ENCODE results near the gene PRKN. TPM values are rescaled to one million over a fixed set of nuclear protein-coding genes. Genes with fewer than 3 reads are reported as not detected.

Gene PRKN
- total RNA-seq, 4 donors from 2014 or later, result 4.4 to 669 (median 10.5) TPM

DNA sequence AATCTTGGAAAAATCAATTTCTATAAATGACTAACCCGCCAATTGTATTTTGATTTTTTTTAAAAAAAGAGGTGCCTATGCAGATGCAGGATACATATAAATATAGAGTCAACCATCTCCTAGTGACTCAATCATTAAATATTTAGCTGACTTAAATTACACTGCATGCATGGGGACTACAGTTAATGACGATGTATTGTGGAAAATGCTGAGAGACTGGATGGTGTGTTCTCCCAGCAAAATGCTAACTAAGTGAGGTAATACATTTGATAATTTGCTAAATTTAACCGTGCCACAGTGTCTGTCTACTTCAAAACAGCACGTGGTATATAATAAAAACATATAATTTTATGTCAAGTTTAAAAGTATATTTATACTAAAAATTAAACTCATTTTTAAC is 341.6 kb downstream of the PRKN start:
- H3K27ac ChIP-seq, result no peak overlapping the region
- no peaks in the 10 kb centered on the region for H3K4me1 ChIP-seq
- H3K4me3 ChIP-seq, result no peak overlapping the region
- no peaks in the 10 kb centered on the region for H3K27me3 ChIP-seq
- H3K36me3 ChIP-seq, result no peaks in the 10 kb centered on the region
- TF ChIP-seq, protein P1, sequence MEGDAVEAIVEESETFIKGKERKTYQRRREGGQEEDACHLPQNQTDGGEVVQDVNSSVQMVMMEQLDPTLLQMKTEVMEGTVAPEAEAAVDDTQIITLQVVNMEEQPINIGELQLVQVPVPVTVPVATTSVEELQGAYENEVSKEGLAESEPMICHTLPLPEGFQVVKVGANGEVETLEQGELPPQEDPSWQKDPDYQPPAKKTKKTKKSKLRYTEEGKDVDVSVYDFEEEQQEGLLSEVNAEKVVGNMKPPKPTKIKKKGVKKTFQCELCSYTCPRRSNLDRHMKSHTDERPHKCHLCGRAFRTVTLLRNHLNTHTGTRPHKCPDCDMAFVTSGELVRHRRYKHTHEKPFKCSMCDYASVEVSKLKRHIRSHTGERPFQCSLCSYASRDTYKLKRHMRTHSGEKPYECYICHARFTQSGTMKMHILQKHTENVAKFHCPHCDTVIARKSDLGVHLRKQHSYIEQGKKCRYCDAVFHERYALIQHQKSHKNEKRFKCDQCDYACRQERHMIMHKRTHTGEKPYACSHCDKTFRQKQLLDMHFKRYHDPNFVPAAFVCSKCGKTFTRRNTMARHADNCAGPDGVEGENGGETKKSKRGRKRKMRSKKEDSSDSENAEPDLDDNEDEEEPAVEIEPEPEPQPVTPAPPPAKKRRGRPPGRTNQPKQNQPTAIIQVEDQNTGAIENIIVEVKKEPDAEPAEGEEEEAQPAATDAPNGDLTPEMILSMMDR (IDR thresholded peaks at IDR 0.05), result no peak
- no peak for TF ChIP-seq POLR2A (IDR thresholded peaks at IDR 0.05)
- no peak for DNase-seq
- no peaks in the 10 kb centered on the region for H3K9me3 ChIP-seq

DNA sequence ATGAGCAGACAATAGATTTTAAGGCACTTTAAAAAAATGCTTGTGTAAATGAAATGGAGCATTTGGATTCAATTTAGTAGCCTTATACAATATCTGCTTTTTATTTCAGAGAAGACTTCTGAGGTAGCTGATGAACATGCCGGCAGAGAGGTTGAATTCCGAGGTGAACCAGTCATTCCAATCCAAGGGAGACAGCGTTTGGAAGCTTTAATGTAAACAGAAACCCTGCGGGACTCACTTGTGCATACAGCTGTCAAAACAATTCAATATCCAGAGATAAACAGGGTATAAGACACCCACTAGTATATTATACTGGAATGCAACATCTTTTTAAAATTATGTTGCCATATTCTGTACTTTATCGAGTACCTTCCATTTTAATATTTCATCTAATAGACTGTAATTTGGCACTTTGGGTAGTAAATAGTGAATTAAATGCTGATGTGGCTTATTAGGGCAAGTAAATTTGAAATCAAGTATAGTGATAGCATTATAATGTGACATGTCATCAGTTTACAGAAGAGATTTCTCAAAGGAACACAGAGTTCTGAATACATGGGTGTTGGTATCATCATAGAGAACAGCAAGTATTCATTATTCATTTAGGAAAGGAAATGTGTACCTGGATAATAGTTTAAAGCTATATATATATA is 347.7 kb downstream of the PRKN start:
- TF ChIP-seq POLR2A (IDR thresholded peaks at IDR 0.05), result no peak
- TF ChIP-seq, protein P1 (IDR thresholded peaks at IDR 0.05), result no peak
- Histone ChIP-seq H3K4me1 (no peaks in the 10 kb centered on the region), H3K4me3 (no peak overlapping the region), H3K27ac (no peak overlapping the region), H3K9me3 (no peaks in the 10 kb centered on the region), H3K27me3 (no peaks in the 10 kb centered on the region), H3K36me3 (no peaks in the 10 kb centered on the region)
- no peak for DNase-seq

DNA sequence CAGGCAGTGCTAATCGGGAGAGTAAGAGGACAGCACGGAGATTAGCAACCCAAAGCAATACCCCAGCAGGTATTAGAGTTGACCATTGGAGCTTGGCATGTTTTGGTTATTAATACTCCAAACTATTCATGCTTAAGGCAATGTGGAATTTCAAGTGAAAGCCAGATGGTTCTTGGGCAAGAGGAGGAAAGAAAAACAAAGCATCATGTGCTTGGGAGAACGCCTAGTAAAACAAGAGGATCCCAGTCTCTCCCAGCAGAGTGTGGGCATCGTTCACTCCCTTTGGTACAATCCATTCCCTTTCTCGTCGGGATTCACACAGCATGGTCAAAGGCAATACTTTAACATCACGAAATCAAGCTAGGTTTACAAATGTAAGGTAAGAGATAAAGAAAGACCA is 349.8 kb downstream of the PRKN start:
- Histone ChIP-seq H3K27me3 (no peaks in the 10 kb centered on the region), H3K4me3 (no peak overlapping the region), H3K27ac (no peak overlapping the region), H3K36me3 (no peaks in the 10 kb centered on the region), H3K9me3 (no peaks in the 10 kb centered on the region), H3K4me1 (no peaks in the 10 kb centered on the region)
- no peak for DNase-seq
- no peak for TF ChIP-seq POLR2A (IDR thresholded peaks at IDR 0.05)
- TF ChIP-seq, protein P1 (IDR thresholded peaks at IDR 0.05), result no peak

DNA sequence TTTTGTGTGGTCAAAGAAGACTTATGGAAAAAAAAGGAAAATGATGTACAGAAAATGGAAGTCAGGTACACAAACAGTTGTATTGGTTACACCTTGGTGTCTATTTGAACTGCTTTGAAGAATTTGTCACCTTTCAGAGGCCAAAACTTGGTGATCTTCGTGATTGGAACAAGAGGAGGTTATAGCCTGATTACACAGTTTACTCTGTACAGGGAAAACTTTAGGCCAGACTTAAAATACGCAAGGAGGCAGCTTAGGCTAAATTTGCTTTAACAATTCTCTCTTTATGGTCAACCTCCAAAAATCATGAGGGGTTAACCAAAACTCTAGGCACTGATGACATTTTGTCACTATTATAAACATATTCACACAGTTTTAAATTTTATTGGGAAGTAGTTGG is 353.7 kb downstream of the PRKN start:
- Histone ChIP-seq H3K4me1 (no peaks in the 10 kb centered on the region), H3K27me3 (no peaks in the 10 kb centered on the region), H3K36me3 (no peaks in the 10 kb centered on the region), H3K4me3 (no peak overlapping the region), H3K27ac (no peak overlapping the region), H3K9me3 (no peaks in the 10 kb centered on the region)
- TF ChIP-seq, protein P1 (IDR thresholded peaks at IDR 0.05), result no peak
- TF ChIP-seq POLR2A (IDR thresholded peaks at IDR 0.05), result no peak
- DNase-seq, result no peak

DNA sequence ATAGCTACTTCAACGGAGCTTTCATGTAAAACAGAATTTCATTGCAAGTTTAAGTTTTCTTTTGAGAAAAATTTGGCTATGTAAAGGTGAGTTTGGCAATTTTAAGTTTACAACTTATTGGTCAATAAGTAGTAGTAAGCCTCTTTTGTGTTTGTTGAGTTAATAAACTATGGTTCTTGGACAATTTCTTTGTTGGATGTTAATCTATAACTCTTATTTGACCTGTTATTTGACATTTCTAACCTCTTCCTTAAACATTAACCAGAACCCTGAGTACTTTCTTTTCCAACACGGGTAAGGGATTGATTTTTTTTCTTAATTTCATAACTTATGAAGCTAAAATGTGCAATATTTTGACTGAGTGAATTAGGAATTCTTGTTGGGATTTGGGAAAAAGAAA is 354.4 kb downstream of the PRKN start:
- no peaks in the 10 kb centered on the region for H3K9me3 ChIP-seq
- no peak overlapping the region for H3K4me3 ChIP-seq
- TF ChIP-seq, protein P1 (IDR thresholded peaks at IDR 0.05), result no peak
- no peak for TF ChIP-seq POLR2A (IDR thresholded peaks at IDR 0.05)
- H3K27ac ChIP-seq, result no peak overlapping the region
- H3K36me3 ChIP-seq, result no peaks in the 10 kb centered on the region
- no peaks in the 10 kb centered on the region for H3K4me1 ChIP-seq
- no peak for DNase-seq
- H3K27me3 ChIP-seq, result no peaks in the 10 kb centered on the region

DNA sequence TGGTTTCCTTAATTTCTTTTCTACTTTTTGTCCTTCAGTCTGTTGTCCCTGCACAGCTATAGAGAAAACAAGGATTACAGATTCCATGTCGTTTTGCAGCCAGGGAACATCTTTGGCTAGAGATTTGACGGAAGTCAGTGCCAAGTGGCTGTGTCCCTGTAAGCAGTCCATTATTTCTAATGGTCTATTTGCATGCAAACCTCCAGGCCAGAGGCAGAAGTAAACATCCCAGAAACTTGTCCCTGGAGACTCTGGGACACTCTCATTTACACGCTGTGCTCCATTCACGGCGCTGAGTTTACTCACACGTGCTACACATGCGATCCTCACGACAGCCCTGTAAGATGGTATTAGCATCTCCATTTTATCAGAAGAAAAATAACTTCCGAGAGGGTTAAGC is 355.5 kb downstream of the PRKN start:
- H3K27ac ChIP-seq, result no peak overlapping the region
- H3K27me3 ChIP-seq, result no peaks in the 10 kb centered on the region
- H3K9me3 ChIP-seq, result no peaks in the 10 kb centered on the region
- no peaks in the 10 kb centered on the region for H3K36me3 ChIP-seq
- no peak for DNase-seq
- H3K4me3 ChIP-seq, result no peak overlapping the region
- no peaks in the 10 kb centered on the region for H3K4me1 ChIP-seq
- TF ChIP-seq POLR2A (IDR thresholded peaks at IDR 0.05), result no peak
